ENCODE results near the gene GPR179. TPM values are rescaled to one million over a fixed set of nuclear protein-coding genes. Genes with fewer than 3 reads are reported as not detected.

The GPR179 gene, protein sequence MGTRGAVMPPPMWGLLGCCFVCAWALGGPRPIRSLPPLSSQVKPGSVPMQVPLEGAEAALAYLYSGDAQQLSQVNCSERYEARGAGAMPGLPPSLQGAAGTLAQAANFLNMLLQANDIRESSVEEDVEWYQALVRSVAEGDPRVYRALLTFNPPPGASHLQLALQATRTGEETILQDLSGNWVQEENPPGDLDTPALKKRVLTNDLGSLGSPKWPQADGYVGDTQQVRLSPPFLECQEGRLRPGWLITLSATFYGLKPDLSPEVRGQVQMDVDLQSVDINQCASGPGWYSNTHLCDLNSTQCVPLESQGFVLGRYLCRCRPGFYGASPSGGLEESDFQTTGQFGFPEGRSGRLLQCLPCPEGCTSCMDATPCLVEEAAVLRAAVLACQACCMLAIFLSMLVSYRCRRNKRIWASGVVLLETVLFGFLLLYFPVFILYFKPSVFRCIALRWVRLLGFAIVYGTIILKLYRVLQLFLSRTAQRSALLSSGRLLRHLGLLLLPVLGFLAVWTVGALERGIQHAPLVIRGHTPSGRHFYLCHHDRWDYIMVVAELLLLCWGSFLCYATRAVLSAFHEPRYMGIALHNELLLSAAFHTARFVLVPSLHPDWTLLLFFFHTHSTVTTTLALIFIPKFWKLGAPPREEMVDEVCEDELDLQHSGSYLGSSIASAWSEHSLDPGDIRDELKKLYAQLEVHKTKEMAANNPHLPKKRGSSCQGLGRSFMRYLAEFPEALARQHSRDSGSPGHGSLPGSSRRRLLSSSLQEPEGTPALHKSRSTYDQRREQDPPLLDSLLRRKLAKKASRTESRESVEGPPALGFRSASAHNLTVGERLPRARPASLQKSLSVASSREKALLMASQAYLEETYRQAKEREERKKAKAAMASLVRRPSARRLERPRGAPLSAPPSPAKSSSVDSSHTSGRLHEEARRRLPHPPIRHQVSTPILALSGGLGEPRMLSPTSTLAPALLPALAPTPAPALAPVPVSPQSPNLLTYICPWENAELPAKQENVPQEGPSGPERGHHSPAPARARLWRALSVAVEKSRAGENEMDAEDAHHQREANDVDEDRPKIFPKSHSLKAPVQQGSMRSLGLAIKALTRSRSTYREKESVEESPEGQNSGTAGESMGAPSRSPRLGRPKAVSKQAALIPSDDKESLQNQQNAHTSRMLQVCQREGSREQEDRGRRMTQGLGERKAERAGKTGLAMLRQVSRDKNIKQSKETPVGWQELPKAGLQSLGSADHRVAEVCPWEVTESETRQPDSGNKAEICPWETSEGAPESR (N-terminal part only)
- total RNA-seq (2014; rRNA removed; shearing (Covaris generic)): not detected in 2 replicates

DNA sequence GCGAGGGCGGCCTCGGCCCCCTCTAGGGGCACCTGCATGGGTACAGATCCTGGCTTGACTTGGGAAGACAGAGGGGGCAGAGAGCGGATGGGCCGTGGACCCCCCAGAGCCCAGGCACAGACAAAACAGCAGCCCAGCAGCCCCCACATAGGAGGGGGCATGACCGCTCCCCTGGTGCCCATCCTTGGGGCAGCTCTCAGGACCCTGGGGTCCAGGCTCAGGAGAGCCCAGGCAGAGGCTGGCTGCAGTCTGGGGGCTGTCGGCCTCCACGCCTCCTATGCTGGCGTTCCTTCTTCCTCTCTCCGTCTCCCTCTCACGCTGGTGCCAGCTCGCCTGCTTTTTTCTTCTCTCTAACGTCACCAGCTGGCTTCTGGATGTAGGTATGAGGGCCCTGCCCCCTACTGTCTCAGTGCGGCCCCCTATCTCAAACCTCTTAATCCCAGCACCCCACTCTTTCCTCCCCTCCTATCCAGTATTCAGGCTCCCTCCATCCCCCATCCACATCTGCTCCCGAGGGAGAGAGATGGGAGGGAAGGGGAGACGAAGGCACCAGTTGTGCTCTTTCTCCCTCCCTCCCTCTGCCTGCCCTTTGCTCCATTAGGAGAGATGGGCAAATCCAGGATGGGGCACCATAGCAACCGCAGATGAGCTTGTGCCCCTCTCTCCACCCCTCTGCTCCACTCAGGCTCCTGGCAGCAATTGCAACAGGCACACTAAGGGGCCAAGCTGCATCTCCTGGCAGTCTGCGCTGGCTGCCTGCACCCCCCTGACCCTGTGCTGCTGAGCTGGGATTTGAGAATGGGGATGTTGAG lies at the start of gene GPR179:
Gene GPR179, minus strand, starts transcription at position 349 of the 812 bp plus-strand sequence. Its CDS starts 167 bp downstream, at position 182.
- no peak for DNase-seq (ENCODE audit: low read depth)

DNA sequence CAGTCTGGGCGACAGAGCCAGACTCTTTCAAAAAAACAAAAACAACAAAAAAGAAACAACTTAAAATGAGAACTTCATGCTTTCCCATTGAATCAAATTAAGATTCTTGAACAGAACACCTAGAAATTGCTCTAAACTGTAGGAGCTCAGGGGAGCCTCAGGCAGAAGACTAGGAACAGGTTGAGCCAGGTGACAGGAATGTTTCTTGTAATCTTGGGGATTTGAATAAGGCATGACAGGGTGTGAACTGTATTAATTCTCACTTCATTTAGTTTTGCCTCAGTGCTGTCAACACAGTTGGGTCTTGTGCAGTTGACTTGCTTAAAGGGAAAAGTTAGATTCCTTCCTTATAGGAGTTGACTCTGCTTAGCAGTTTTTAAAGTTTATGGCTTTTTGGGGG lies 35.7 kb upstream of the GPR179 start:
- no peak for DNase-seq (ENCODE audit: low read depth)

- DNase-seq (ENCODE audit: low read depth): no peak
Observed at GRCh38 chr17:38369124-38369886, 25.5 kb upstream of the GPR179 start.

DNA sequence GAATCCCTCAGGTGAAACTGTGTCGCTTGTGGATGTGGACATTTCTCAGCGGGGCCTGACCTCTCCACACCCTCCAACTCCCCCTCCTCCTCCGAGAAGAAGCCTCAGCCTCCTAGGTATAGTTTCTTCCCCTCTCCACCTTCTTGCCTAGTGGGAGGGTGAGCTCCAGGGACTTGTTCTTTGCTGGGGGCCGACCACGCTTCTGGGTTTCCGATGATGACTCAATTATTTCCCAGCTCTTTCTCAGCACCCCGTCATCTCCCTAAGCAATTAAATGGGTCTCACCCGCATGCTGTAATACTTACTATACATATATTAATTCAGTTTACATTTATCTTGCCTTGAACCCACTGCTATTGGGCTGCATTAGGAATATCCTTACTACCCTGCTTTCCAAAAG lies 21.0 kb upstream of the GPR179 start:
- no peak for DNase-seq (ENCODE audit: low read depth)

DNA sequence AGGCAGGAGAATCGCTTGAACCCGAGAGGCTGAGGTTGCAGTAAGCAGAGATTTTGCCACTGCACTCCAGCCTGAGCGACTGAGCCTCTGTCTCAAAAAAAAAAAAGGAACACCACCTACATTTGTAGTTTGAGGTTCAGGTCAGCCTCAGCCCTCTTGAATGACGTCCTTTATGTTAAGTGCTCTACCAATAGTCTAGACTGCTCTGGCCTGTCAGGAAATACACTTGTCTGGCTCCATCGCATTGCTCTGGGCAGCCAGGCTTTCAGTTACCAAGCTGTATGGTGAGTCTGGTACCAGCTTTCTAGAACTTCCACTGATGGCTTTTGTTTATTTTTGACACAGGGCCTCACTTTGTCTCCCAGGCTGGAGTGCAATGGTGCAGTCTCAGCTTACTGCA lies 19.3 kb upstream of the GPR179 start:
- DNase-seq (ENCODE audit: low read depth): no peak

DNA sequence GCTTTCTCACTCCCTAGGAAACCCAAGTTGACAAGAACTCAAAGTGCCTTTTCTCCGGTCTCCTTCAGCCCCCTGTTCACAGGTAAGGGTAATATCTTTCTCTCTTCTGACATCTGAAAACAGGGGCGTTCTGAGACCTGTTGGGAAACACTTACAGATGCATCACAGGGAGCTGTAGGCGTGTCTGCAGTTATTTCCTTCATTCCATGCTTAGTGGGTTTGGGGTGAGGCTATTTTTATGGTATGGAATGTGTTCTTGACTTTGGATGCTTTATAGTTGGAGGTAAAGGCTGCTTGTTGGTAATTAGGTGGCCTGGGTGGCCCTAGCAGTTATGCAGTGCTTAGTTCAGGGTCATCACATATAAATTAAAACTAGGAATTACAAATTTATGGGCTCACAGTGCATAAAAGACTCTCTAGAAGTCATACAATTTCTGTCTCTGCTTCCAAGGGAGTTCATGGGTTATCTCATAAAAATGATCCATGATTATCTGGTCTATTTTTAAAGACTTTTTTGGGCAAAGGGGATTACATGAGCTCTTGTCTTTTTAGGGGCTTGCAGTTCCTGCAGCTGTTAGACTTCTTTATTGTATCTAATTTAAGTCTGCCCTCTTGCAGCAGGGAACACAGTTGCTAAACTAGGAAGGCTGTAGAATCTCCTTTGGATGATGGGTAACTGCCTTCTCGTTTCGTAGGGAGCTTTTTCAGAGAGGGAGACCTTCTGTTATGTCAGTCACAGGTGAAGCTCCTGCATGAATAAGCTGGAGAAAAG lies 18.1 kb upstream of the GPR179 start:
- no peak for DNase-seq (ENCODE audit: low read depth)

- DNase-seq (ENCODE audit: low read depth): no peak
Observed at GRCh38 chr17:38358586-38359513, 15.1 kb upstream of the GPR179 start.

DNA sequence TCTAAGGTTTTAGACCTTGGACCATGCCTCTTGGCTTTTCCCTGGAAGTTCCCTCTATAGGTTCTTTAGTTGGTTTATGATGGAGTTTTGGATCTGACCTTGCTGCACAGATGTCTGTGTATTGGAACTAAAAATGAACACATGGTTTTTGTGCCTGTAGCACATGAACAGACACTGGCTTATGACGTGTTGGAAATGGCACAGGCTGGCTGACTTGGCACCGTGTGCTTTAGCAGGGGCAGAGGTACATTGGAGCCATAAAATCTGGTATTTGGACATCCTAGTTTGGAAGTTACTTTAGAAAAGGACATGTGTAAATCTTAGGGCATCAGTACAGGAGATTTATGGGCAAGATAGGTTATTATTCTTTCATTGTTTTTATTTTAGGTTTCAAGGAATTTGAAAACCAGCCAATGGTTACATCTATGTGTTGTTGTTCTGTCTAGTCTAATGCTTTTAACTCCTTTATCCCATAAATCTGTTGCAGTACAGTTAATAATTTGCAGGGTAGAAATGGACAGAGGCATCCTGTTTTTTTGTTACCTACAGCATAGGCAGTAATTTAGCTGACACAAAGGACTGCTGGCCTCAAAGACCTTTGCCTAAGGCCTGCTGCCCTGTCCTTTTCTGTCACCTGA lies 13.8 kb upstream of the GPR179 start:
- no peak for DNase-seq (ENCODE audit: low read depth)

DNA sequence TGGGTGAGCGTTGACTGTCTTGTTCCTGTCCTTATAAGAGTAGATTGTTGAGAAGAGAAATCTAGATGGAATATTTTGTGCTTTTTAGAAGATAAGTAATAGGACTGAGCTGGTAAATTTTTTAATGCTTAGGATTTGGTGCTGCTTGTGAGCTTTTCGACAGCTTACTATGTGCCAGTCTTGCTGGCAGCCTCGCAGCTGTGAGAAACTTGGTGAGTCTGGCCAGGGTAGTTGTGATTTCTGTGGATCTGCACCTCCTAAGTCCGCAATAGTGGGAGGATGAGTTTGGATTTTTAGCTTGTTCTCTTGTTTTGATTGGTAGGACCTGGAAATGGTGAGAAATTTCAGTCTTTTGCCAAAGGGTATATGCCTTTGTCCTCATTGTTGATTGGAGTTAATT lies 11.5 kb upstream of the GPR179 start:
- DNase-seq (ENCODE audit: low read depth): no peak

DNA sequence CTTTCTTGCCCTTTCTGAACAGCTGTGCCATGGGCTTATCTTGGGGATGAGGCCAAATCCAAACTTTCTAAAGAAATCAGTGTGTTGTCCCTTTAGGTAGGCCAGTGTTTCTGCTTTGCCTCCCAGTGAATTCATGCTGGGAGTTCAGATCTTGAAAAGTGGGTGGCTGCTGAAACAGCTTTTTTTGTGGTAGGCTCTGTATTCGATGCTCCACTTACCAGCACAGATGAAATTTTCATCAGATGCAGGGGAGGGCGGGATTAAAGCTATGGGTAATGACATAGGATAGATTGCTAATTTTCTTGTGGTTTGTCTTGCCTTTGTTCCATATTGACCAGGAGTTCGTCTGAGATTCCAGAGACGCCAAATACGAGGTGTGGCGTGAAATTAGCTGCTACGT lies 10.7 kb upstream of the GPR179 start:
- DNase-seq (ENCODE audit: low read depth): no peak

- no peak for DNase-seq (ENCODE audit: low read depth)
Observed at GRCh38 chr17:38353668-38354067, 9.9 kb upstream of the GPR179 start.

DNA sequence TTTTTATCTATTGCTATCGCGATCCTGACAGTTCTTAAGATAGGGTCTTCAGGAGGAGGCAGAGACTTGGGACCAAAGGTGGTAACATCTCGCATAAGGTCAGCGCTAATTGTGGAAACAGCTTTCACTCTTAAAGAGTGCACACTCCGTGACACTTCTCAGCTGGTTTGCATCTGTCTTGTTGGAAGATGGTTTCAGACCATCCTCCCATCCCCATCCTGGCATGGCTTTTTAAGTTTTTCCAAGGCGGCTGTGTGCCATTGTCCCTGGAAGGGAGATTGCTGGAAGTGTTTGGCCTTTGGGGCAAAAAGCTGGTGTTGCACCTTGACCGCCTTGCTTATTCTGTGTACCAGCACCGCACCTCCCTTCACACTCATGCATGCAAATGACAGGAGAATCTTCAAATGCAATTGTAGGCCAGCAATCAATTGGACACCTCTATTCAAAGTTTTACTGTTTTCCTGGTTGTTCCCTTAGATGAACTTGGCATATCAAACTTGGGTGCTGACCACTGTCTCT lies 9.4 kb upstream of the GPR179 start:
- peak; percentile 3 for DNase-seq (ENCODE audit: low read depth)

DNA sequence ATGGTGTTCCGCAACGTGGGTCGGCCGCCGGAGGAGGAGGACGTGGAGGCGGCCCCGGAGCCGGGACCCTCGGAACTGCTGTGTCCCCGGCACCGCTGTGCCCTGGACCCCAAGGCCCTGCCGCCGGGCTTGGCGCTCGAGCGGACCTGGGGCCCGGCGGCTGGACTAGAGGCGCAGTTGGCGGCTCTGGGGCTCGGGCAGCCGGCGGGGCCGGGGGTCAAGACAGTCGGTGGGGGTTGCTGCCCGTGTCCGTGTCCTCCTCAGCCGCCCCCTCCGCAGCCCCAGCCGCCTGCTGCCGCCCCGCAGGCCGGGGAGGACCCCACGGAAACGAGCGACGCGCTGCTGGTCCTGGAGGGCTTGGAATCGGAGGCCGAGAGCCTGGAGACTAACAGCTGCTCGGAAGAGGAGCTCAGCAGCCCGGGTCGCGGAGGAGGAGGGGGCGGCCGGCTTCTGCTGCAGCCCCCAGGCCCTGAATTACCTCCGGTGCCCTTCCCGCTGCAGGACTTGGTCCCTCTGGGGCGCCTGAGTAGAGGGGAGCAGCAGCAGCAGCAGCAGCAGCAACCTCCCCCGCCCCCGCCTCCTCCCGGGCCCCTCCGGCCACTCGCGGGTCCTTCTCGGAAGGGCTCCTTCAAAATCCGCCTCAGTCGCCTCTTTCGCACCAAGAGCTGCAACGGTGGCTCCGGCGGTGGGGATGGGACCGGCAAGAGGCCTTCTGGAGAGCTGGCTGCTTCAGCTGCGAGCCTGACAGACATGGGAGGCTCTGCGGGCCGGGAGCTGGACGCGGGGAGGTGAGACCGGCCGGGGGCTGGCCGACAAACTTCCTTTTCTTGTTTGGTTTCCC lies 8.7 kb upstream of the GPR179 start:
- peak; percentile 6 for DNase-seq (ENCODE audit: low read depth)

GRCh38 chr17:38351412-38352222 lies 7.9 kb upstream of the GPR179 start, which contains the start of gene SOCS7:
SOCS7 (plus strand) TSS chr17:38351844; CDS start chr17:38352053, 209 bp downstream.
- DNase-seq (ENCODE audit: low read depth): peak; percentile 90

DNA sequence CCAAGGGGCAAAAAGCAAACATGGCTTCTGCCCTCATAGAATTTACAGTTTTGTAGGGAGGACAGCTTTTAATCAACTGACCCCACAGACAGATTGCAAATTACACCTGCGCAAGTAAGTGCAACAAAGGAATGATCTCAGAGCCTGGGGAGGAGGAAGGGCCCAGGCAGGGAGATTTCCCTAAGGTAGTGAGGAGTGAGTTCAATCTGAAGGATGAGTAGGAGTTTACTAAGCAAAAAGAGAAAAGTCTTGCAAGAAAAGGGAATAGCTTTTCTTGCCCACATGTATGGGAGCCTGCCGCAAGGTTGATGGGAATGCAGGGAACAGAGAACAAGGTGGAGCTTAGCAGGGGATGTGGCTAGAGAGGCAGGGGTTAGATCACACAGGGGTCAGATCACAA lies 6.3 kb upstream of the GPR179 start:
- no peak for DNase-seq (ENCODE audit: low read depth)

All from RPMI7951 (cell line).